DOHH2 (cell line): ENCODE data around the gene IKZF3.

ENCODE experiments used
- CTCF ChIP-seq: fragments of 200-600 bp; sonication (generic); IDR thresholded peaks from one replicate; pipeline ENCODE4 v1.5.1; 2014; ENCODE audit warnings: antibody characterized with exemption, mild to moderate bottlenecking, low read depth, low read length; ENCODE audit not compliant: poor library complexity, severe bottlenecking
- EZH2phosphoT487 ChIP-seq: fragments of 200-600 bp; sonication (generic); IDR thresholded peaks from 2 replicates; pipeline ENCODE4 v1.6.1; 2017; ENCODE audit warnings: borderline replicate concordance, mild to moderate bottlenecking, antibody characterized with exemption, low read length, moderate library complexity, mixed read lengths

- TF ChIP-seq CTCF (no peak), EZH2phosphoT487 (no peak)
Observed at GRCh38 chr17:39751016-39751543, 113.0 kb downstream of the IKZF3 start.
